GM21360 (cell line): Measurements from ENCODE around the gene SLC9B1.

ENCODE experiments used
- ATAC-seq: cut with Tn5 transposase; IDR thresholded peaks from one replicate; pipeline ENCODE4 v1.9.1; 2021; ENCODE audit warnings: mild to moderate bottlenecking, moderate library complexity; ENCODE audit not compliant: unreplicated experiment

The SLC9B1 gene

GRCh38 chr4:103019308-103020124 is at the start of gene SLC9B1:
SLC9B1 (minus strand) TSS chr4:103019705; CDS start chr4:102991711, 27,994 bp downstream.
- peak; percentile 99 for ATAC-seq

GRCh38 chr4:103067841-103068547 is 48.5 kb upstream of the SLC9B1 start:
- no peak for ATAC-seq

- ATAC-seq, result no peak
Measured at GRCh38 chr4:103060453-103061148, 41.1 kb upstream of the SLC9B1 start.

- no peak for ATAC-seq
Measured at GRCh38 chr4:103054030-103054429, 34.5 kb upstream of the SLC9B1 start.

- ATAC-seq, result no peak
Measured at GRCh38 chr4:103052779-103053178, 33.3 kb upstream of the SLC9B1 start.

GRCh38 chr4:103052145-103052544 is 32.6 kb upstream of the SLC9B1 start:
- ATAC-seq, result no peak

- no peak for ATAC-seq
Measured at GRCh38 chr4:103050736-103051436, 31.4 kb upstream of the SLC9B1 start.

- peak; percentile 92 for ATAC-seq
Measured at GRCh38 chr4:103046416-103047290, 27.1 kb upstream of the SLC9B1 start.

GRCh38 chr4:103044183-103044582 is 24.7 kb upstream of the SLC9B1 start:
- ATAC-seq, result no peak

GRCh38 chr4:103036169-103036568 is 16.7 kb upstream of the SLC9B1 start:
- ATAC-seq, result no peak

- ATAC-seq, result peak; percentile 94
Measured at GRCh38 chr4:103032574-103032973, 13.1 kb upstream of the SLC9B1 start.

GRCh38 chr4:103030791-103031190 is 11.3 kb upstream of the SLC9B1 start:
- ATAC-seq, result no peak

GRCh38 chr4:103029300-103029699 is 9.8 kb upstream of the SLC9B1 start:
- no peak for ATAC-seq

GRCh38 chr4:103026868-103027267 is 7.4 kb upstream of the SLC9B1 start:
- no peak for ATAC-seq

GRCh38 chr4:103024996-103025395 is 5.5 kb upstream of the SLC9B1 start:
- ATAC-seq, result no peak

- no peak for ATAC-seq
Measured at GRCh38 chr4:103021120-103021519, 1.6 kb upstream of the SLC9B1 start.

GRCh38 chr4:103018391-103019307 is 856 bp downstream of the SLC9B1 start:
- no peak for ATAC-seq

- no peak for ATAC-seq
Measured at GRCh38 chr4:103012551-103012950, 7.0 kb downstream of the SLC9B1 start.

- no peak for ATAC-seq
Measured at GRCh38 chr4:103012060-103012459, 7.4 kb downstream of the SLC9B1 start.
